ENCODE measurements around the gene TRIM17.

TRIM17 gene

GRCh38 chr1:228378090-228378872 is 38.4 kb downstream of the TRIM17 start:
- DNase-seq (ENCODE audit: low spot score): peak; percentile 78

- no peak for DNase-seq (ENCODE audit: low spot score)
Measured at GRCh38 chr1:228377664-228378089, 39.0 kb downstream of the TRIM17 start.

GRCh38 chr1:228376651-228377631 is 39.7 kb downstream of the TRIM17 start:
- no peak for DNase-seq (ENCODE audit: low spot score)

- peak; percentile 22 for DNase-seq (ENCODE audit: low spot score)
Measured at GRCh38 chr1:228376262-228376628, 40.4 kb downstream of the TRIM17 start.

GRCh38 chr1:228375578-228376261 is 40.9 kb downstream of the TRIM17 start:
- peak; percentile 4 for DNase-seq (ENCODE audit: low spot score)

DNA sequence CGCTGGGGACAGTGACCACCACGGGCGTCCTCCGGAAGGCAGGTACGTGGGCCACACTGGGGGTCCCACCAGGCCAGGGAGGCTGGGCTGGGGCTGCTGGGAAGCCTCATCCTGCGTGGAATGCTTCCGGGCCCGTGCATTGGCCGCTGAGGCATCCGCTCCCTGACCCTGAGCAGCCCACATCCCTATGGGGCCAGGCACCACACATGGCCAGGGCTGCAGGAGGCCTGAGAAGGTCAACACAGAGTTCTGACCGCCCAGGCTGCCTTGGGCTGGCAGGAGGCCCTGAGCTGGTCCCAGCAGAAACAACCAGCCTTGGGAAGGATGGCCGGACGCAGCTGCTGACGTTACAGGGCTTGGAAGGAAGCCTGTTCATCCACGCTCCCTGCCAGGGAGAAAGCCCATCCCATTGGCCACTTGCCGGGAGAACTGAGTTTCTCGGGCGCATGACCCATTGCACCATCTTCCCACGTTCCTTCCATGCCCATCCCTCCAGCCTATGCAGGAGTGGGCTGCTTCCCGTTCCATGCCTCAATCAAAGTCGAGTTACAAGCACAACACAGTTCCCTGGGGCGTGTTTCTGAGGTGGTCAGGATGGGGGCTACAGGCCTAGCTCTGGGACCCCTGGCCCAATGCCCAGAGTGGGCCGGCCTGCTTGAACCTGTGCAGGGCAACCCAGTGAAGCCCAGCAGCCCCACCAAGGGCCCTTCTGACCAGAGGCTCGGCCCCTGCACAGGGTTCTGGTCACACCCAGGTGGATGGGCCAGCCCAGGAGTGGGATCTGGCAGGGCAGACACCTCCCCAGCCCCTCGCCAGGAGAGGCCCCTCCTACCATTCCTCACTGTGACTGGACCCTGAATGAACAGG is 41.7 kb downstream of the TRIM17 start:
- DNase-seq (ENCODE audit: low spot score): peak; percentile 80

- DNase-seq (ENCODE audit: low spot score): no peak
Measured at GRCh38 chr1:228373681-228374571, 42.7 kb downstream of the TRIM17 start.

- no peak for DNase-seq (ENCODE audit: low spot score)
Measured at GRCh38 chr1:228373004-228373680, 43.5 kb downstream of the TRIM17 start.

DNA sequence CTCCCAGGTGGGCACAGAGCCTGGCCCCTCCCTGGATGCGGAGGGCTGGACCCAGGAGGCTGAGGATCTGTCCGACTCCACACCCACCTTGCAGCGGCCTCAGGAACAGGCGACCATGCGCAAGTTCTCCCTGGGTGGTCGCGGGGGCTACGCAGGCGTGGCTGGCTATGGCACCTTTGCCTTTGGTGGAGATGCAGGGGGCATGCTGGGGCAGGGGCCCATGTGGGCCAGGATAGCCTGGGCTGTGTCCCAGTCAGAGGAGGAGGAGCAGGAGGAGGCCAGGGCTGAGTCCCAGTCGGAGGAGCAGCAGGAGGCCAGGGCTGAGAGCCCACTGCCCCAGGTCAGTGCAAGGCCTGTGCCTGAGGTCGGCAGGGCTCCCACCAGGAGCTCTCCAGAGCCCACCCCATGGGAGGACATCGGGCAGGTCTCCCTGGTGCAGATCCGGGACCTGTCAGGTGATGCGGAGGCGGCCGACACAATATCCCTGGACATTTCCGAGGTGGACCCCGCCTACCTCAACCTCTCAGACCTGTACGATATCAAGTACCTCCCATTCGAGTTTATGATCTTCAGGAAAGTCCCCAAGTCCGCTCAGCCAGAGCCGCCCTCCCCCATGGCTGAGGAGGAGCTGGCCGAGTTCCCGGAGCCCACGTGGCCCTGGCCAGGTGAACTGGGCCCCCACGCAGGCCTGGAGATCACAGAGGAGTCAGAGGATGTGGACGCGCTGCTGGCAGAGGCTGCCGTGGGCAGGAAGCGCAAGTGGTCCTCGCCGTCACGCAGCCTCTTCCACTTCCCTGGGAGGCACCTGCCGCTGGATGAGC is 44.3 kb downstream of the TRIM17 start:
- DNase-seq (ENCODE audit: low spot score): no peak

DNA sequence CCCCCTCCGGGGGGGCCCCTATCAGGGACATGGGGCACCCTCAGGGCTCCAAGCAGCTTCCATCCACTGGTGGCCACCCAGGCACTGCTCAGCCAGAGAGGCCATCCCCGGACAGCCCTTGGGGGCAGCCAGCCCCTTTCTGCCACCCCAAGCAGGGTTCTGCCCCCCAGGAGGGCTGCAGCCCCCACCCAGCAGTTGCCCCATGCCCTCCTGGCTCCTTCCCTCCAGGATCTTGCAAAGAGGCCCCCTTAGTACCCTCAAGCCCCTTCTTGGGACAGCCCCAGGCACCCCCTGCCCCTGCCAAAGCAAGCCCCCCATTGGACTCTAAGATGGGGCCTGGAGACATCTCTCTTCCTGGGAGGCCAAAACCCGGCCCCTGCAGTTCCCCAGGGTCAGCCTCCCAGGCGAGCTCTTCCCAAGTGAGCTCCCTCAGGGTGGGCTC is 44.9 kb downstream of the TRIM17 start:
- DNase-seq (ENCODE audit: low spot score): no peak

- no peak for DNase-seq (ENCODE audit: low spot score)
Measured at GRCh38 chr1:228370941-228371740, 45.5 kb downstream of the TRIM17 start.

GRCh38 chr1:228370439-228370940 is 46.2 kb downstream of the TRIM17 start:
- no peak for DNase-seq (ENCODE audit: low spot score)

DNA sequence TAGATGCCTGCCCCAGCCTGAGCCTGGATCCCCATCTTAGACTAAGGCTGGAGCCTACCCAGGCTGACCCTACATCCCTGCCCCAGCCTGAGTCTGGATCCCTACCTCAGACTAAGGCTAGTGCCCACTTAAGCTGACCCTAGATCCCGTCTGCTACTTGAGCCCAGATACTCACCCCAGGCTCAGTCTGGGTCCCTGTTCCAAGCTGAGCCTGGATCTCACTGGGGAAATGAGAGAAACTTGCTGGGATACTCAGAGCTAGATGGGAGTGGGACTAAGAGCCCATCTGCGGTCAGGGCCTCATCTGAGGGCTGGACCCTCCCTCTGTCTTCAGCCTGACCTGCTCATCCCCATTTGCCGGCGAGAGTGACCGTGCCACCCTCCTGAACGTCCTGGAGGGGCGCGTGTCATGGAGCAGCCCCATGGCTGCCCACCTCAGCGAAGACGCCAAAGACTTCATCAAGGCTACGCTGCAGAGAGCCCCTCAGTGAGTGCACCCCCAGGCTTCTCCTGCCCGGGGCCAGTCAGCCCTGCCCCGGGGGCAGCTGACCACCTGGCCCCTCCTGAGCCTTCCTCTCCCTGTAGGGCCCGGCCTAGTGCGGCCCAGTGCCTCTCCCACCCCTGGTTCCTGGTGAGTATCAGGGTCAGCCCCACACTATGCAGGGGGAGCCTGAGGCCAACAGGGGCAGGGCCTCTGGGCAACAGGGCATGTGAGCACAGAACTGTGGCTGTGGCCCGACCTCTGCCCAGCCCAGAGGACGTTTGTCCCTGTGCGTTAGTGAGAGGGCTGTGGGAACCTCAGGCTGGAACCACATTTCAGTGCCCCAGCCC is 46.8 kb downstream of the TRIM17 start:
- no peak for DNase-seq (ENCODE audit: low spot score)

DNA sequence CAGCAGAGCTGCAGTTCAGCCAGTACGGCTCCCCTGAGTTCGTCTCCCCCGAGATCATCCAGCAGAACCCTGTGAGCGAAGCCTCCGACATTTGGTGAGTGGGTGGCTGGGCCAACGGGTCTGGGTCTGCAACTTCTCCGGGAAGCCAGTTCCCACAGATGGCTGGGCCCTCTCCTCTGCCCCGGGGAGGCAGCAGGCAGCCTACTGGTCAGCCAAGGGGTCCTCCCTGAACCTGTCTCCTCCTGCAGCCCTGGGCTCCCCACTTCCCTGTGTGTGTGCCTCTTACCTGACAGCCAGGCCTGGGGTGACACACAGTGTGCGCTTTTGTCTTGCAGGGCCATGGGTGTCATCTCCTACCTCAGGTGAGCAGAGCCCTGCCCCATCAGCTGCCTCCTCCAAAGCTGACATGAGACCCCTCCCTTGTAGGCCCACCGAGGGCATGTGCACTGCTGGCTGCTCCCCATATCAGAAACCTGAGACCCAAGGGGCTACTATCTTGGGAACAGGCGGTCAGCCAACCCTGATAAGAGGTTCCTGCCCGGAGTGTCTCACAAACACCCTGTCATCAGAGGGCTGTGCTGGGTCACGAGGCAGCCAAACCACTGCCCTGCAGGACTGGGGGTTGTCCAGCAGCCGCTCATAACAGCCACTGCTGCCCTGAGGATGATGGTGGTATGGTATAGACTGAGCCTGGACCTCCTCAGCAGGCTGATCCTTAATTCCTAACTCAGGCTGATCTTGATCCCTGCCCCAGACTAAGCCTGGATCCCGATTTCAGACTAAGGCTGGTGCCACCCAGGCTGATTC is 47.7 kb downstream of the TRIM17 start:
- DNase-seq (ENCODE audit: low spot score): no peak

GRCh38 chr1:228367798-228368791 is 48.6 kb downstream of the TRIM17 start:
- no peak for DNase-seq (ENCODE audit: low spot score)
